Measurements from ENCODE around the gene EXOC8. TPM values are rescaled to one million over a fixed set of nuclear protein-coding genes. Genes with fewer than 3 reads are reported as not detected.
"Not testable (repeated sequence)": the region's sequence is repeated elsewhere in the genome, so short reads cannot be mapped to it uniquely, and the experiment has no call there.

EXOC8 gene
- total and polyA plus RNA-seq, 8 donors, result 10.9 to 20.4 (median 12.7) TPM

GRCh38 chr1:231355171-231355570, 17.5 kb upstream of the EXOC8 start:
- H3K4me1 ChIP-seq, result peaks cover 0 to 14% of the 10 kb centered on the region in 2 donors
- no peak for ATAC-seq
- H3K27ac ChIP-seq, result no peak overlapping the region
- no peak overlapping the region for H3K4me3 ChIP-seq
- H3K27me3 ChIP-seq, result no peaks in the 10 kb centered on the region
- TF ChIP-seq CTCF (IDR thresholded peaks at IDR 0.05), result no peak
- intact Hi-C loops (cut with DNase I), result loop anchor here in 1 of 2 donors (5.0 kb wide), 1 partner anchor 237 kb away; no protein-coding TSS in a partner anchor
- H3K9me3 ChIP-seq, result no peaks in the 10 kb centered on the region
- H3K36me3 ChIP-seq, result peaks cover 0 to 36% of the 10 kb centered on the region in 2 donors
- DNase-seq, result no peak

- ATAC-seq (no peak), DNase-seq (no peak)
- no peaks in the 10 kb centered on the region for H3K9me3 ChIP-seq
- peaks cover 0 to 12% of the 10 kb centered on the region in 2 donors for H3K4me1 ChIP-seq
- no peaks in the 10 kb centered on the region for H3K27me3 ChIP-seq
- TF ChIP-seq CTCF (IDR thresholded peaks at IDR 0.05), result no peak
- H3K27ac ChIP-seq, result no peak overlapping the region
- peaks cover 0 to 43% of the 10 kb centered on the region in 2 donors for H3K36me3 ChIP-seq
- intact Hi-C loops (cut with DNase I), result loop anchor here in 1 of 2 donors (5.0 kb wide), 1 partner anchor 238 kb away; no protein-coding TSS in a partner anchor
- H3K4me3 ChIP-seq, result no peak overlapping the region
These were observed 16.8 kb upstream of the EXOC8 start for GRCh38 chr1:231354330-231355020.

- H3K36me3 ChIP-seq, result peaks cover 0 to 57% of the 10 kb centered on the region in 2 donors
- intact Hi-C loops (cut with DNase I), result no loop called here
- ATAC-seq, result no peak
These were observed 15.4 kb upstream of the EXOC8 start for GRCh38 chr1:231353086-231353485.

GRCh38 chr1:231351816-231352215, 14.2 kb upstream of the EXOC8 start:
- Histone ChIP-seq H3K4me3 (no peak overlapping the region), H3K36me3 (peaks cover 0 to 70% of the 10 kb centered on the region in 2 donors), H3K9me3 (no peaks in the 10 kb centered on the region), H3K4me1 (no peaks in the 10 kb centered on the region), H3K27ac (no peak overlapping the region), H3K27me3 (no peaks in the 10 kb centered on the region)
- intact Hi-C loops (cut with DNase I), result no loop called here
- no peak for DNase-seq
- no peak for TF ChIP-seq CTCF (IDR thresholded peaks at IDR 0.05)
- ATAC-seq, result no peak

More at GRCh38 chr1:231353086-231353485, 15.4 kb upstream of the EXOC8 start:
- Histone ChIP-seq H3K27ac (no peak overlapping the region), H3K4me1 (peaks cover 0 to 5% of the 10 kb centered on the region in 2 donors), H3K9me3 (no peaks in the 10 kb centered on the region), H3K4me3 (no peak overlapping the region), H3K27me3 (no peaks in the 10 kb centered on the region)
- no peak for DNase-seq
- no peak for TF ChIP-seq CTCF (IDR thresholded peaks at IDR 0.05)

GRCh38 chr1:231348856-231349255, 11.2 kb upstream of the EXOC8 start:
- intact Hi-C loops (cut with DNase I); H3K9me3 ChIP-seq; H3K4me3 ChIP-seq; H3K27me3 ChIP-seq; H3K4me1 ChIP-seq; ATAC-seq; H3K27ac ChIP-seq; DNase-seq: not testable (repeated sequence)
- H3K36me3 ChIP-seq, result peaks cover 0 to 79% of the 10 kb centered on the region in 2 donors
